ENCODE data around the gene AUTS2.

Gene AUTS2

DNA sequence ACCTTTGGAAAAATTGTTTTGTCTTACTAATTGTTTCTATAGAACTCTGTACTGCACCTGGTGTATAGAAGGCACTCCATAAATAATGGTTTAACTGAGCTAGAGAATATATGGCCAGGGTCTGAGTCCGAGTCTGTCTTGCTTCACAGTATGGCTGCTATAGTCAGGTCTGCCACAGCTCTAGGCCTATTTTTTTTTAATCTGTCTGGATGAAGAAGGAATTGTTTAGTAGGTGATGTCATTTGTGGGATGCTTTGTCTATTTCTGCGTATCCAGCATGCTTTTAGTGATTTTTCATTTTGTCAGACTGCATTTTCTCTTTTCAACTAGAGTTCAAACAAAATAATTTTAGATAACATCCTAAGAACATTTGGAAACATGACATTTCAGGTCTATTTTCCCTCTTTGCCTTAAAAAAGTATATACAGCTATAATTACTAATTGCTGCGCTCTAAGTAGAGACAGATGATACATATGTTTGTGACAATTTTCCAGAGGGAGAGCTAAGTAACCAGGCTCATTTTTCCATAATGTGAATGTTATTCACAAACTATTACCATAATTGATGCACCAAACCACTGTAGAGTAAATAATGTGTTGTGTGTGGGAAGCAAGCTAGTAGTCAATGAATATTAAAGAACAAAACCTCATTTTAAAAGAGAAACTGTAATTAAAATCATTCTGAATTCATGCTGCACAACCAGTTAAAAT lies 361.7 kb downstream of the AUTS2 start:
- DNase-seq: no peak

DNA sequence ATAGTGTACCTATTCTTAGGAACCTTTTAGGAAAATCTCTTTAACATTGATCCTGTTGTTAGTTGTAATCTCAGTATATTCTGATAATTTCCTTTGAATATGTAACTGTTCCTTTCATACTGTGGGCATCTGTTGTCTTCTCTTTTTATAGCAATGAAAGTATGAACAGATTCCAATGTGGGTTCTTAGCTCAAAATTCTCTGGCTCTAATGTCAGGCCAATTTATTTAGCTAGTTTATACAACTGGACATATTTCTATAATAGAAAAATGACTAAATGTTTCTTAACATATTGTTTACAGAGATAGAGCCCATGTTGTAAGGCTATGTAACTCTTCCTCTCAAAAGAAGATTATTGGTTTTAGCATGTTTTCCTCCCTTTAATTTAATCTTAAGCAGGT lies 363.2 kb downstream of the AUTS2 start:
- DNase-seq: no peak

DNA sequence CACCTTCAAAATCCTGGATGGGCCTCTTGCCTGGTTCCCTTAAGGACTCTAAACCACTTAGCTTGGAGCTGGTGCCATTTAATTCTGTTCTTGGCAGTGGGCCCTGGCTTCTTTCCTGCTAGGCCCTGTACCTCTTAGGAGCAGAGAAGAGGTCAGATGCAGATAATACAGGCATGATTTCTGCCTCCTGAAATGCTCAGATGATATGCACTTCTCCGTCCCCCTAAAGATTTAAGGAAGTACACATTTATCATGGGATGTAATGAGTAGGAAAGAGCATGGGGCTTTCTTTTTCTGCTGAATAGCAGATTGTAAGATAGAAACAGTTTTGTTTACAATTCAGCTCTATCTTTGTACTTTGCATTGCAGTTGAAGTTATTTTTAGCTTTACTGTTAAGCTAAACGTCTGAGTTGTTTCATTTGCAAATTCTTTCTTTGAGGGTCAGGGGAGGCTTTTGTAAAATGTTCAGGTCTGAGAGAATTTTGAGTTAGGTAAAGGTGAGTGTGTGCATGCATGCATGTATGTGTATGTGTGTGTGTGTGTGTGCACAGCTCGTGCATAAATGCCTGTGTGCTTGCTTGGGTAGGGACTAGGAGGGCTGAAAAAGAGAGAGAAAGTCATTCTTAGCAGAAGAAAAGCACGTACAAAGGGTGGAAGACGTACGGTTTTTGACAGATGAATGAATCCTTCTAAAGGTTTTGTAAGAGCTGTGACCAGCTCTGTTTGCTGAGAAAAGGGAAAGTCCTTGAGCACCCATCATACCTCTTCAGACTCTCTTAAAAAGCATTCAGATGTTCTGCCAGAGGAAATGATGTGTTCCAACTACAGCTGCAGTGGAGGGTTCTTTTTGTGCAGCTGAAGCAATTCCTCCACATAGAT lies 364.2 kb downstream of the AUTS2 start:
- no peak for DNase-seq

DNA sequence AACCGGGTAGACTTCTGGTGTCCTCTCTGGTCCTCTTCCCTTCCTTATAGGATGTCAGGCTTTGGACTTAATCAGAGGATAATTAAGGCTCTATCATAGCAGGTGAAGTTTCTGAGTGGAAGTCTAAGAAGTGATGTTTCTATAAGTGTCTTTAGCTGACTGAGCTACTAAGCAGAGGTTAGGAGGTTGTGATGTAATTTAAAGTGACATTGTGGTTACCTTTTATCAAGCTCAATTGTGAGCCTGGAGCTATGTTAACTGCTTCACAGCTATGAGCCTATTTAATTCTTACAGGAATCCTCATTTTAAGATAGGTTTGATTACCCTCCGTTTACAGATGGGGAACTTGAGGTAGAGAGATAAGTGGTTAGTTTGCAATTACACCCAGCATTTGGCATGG lies 365.1 kb downstream of the AUTS2 start:
- no peak for DNase-seq

DNA sequence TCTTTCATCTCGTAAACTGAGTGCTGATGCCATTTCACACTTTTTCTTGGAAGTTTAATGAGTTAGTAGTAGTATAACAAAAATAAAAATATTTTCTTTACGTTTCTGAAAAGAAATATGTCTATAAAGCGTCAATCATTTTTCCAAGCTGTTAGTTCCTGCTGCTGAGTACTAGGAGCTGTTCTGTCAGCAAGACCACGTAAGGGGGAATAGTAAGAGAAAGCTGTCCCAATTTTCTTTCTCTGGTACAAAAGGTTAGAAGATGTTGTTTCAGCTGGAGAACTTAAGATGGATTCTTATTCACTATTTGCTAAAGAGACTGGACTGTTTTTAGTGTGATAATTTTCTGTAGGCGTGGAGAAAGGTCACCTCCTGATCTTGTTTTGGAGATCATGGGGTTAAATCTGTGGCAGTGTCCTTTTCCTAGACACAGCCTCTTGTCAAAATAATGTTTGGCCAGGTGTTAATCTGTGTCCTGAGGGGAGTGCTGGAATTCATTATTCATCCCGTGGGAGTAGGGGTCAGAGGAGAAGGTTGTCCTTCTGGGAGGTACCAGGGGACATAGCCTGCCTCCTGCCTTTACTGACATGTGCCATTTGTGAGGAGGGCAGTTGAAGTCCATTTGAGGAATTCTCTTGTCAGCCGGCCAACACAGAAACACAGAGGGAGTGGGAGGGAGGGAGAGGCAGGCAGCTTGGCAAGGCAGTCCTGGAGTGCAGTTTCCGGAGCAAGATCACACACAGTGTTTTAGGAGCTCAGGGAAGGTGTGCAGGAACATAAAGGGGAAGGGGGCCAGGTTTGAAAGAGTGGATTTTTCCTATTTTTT lies 368.7 kb downstream of the AUTS2 start:
- no peak for DNase-seq

DNA sequence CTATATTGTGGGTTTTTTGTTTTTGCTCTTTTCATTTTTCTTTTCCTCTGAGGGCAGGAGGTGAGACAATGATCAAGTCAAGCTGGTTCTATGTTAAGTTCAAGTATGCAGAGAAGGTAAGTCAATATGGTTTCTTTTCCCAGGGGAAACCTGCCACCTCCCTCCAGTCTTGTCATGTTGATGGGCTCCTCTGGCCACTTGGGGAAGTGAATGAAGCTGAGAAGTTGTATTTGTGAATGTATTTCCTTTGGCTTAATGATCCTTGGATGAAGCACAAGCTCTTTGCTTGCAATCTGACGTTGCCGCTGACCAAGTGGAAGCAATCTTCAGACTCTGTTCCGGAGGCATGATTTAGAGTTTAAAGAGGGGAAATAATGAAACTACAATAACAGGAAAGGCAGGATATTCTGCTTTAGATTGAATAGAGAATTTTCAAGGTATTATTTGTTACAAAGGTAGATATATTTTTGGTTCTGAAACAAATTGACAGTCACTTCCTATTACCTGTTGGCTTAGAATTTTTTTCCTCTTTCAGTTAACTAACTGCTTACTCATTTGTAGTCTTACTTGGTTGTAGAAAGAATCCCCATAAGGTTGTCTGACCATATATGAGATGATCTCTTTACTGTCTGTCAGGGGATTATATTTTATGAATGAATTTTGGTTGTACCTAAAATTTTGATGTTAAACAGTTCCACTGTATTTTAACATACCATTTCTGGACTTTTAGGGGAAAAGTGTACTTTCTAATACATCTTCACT lies 369.6 kb downstream of the AUTS2 start:
- no peak for DNase-seq

DNA sequence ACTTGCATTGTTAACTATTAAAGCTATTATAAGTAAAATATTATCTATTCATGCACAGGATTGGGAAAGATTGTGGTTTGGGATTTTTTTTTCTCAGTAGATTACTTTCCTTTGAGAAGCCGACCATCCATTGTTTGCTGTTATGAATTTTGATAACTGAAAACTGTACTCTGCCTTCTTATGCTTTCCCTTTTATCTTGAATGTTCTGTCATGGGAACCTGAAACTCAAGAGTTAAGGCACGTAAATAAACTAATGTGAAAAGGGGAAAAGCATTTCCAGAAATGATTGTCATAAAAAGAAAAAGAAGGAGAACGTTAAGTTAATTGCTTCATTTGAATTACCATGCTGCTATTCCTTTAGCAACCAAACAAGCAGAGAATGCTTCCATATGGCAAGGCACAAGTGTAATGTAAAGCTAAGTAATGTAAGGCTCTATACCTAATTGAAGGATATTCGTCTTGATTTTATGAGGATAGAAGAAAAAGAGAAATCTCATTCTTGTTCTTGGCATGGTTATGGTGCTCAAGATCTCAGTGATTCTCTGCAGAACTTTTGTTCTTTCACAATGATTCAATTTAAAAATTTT lies 370.8 kb downstream of the AUTS2 start:
- no peak for DNase-seq

DNA sequence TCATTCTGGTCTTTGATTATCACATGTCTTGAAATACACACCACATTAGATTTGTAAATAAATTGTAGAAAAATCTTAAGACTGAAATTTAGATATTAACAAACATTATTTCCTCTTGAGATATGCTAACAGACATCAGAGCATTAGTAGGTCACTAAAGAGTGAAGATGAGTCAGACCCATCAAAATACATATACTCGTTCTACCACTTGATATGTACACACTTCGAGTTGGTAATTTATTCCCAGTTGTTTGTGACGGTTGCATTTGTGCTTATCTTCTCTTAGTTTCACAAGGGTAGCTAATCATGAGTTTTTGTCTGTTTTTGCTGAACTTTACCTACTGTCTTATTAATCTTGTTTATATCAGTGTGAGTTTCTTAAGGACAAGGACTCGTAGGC lies 383.4 kb downstream of the AUTS2 start:
- DNase-seq: no peak

DNA sequence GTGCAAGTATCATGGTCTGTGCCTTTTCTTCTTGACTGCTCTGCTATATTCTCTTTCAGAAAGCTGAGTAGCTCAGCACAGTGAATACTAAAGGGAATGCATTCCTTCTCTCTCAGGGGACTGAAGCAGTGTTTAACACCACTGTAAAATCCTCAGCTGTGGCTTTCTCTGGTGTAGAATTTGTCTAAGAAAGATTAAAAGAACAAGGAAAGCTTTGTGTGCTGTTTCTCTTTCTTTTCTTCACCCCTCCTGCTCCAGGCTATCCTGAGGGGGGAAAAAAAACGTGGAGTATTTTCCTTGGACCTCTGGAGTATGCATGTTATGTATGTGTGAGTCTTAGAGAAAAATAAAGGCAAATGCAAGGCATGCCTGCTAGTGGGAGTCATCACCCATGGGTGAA lies 383.9 kb downstream of the AUTS2 start:
- no peak for DNase-seq

DNA sequence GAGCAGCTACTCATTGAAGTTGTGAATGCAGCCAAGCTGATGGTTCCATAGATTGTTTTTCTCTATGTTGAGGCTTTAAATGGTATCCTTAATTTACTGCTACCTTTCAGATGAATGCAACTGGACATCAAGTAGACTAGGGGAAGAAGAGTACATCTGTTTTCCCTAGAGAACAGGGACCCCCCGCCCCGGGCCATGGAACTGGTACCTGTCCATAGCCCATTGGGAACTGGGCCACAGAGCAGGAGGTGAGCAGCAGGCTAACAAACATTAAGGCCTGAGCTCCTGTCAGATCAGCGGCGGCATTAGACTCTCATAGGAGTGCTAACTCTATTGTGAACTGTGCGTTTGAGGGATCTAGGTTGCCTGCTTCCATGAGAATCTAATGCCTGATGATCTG lies 391.3 kb downstream of the AUTS2 start:
- no peak for DNase-seq

DNA sequence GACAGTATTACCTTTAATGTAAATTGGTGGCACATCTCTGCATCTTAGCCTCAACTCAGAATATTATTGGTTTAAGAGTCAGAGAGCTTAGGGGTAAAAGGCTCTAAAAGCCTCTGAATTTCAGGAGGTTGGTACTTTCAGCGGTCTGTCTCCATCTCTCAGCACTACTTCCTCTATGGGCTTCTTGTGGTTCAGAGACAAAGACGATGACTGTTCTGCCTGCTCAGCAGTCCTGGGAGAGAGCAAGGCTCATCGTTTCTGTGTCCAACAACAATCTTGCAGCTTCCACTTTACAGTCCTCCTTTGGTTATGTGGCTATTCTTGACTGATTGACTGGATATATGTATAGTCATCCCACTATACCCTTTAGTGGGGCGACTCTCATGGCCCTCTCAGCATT lies 394.7 kb downstream of the AUTS2 start:
- no peak for DNase-seq

DNA sequence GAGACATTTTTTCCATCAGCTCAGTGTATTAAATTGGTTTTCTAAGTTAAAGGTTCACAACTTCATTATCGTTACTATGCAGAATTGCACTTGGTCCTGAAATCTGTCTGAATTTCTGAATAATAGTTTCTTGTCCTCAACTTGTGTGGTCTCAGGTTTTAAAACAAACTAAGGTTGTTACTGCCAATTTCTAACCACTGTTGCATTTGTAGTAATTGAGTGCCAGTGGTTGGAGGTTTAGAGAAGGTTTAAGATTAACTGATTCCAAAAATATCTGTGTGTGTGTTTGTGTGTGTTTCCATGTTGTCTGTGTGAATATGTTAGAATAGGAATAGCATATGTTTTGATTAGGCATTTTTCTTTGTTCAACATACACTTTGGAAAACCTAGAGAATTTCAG lies 395.9 kb downstream of the AUTS2 start:
- DNase-seq: no peak

DNA sequence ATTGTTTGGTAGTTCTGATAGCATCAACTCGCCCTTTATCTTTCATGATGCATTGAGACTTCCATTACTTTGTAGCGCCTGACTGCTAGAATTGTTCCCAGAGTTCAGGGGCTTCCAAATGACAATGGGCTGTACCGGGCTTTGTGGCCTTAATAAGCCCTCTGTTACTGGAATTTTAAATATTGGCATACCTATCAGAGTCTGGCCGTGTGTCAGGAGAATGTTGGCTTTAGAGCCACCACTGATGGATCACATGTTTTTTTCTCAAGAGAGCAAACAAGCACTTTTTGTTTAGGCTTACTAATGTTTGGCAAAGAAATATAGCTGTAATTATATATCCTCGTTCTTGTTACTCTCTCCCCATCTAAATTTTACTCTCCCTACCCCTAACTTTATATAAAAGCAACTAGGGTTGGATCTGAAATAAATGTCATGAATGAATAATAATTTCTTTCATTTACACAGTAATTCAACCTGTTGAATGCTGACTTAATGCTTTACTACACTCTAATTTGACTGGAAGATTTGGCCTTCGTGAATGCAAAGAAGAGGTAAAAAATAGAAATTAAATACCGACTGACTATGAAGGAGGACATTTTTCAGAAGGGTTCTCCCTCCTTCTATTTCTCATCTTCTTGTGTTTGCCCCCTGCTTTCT lies 396.7 kb downstream of the AUTS2 start:
- DNase-seq: no peak

DNA sequence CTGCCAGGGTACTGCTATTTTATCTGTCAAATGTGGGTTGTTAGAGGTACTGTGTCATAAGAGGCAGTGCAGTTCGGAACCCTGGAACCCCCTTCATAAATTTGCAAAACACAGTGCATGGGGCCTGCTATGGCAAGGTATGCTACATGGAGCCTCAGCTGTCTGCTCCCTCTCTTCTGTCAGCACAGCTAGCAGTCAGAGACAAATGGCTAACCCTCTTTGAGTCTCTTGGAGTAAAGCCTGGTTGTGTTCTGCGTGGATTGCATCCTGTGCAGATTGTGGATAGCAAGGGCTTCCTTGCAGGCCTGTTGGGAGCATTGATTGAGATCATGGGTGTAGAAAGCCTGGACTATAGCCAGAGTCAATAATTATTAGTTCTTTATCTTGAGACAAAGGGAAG lies 397.8 kb downstream of the AUTS2 start:
- DNase-seq: no peak

DNA sequence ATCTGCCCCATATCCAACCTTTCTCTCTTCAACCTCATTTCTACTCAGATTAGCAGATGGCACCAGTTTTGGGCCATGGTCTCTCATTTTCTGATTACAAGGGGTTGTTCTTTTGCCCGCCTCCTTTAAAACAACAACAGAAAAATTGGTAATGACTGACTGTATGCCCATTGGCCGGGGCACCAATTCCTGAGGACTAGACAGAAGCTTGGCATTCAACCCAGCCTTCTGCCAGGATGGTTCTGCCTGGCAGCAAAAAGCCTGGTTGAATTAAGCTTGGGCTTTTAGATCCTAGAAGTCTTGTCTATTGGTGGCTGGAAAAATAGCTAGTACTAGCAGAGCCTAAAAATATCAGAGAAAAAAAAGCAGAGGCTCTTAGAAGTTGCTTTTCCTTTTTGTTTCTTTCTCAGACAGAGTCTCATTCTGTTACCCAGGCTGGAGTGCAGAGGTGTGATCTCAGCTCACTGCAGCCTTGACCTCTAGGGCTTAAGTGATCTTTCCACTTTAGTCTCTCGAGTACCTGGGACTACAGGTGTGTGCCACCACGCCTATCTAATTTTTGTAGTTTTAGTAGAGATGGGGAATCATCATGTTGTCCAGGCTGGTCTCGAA lies 402.6 kb downstream of the AUTS2 start:
- no peak for DNase-seq

DNA sequence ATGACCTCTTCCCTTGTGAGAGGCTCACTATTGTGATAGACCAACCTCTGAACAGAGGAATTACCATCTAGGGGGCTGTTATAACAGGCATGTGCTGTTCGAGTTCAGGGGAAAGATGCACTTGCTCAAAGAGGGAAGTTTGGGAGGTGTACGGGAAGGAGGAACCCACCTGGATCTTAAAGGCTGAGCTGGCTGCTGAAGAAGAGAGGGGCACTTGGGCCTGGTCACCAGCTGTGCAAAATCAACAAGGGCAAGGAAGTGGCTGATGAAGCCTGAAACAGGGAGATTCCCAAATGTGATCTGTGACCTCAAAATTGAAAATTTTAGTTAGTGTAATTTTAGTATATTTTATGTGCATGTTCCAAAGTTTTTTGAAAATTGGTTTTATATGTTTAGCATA lies 407.2 kb downstream of the AUTS2 start:
- no peak for DNase-seq

DNA sequence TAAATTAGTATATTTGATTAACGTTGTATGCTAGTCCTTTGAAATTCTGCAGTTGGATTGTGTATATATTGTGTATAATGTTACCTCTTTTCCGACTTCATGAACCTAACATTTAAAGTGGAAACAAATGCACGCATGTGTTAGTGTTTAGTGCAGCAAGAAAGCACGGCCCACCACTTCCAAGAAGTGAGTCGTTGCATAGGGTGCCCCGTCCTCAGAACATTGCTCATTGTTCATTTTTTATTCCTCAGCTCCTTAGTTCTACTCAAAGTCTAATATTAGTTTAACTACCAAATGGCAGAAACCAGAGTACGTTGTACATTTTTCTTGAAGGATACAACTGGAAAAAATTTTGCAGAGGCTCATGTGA lies 407.6 kb downstream of the AUTS2 start:
- no peak for DNase-seq

DNA sequence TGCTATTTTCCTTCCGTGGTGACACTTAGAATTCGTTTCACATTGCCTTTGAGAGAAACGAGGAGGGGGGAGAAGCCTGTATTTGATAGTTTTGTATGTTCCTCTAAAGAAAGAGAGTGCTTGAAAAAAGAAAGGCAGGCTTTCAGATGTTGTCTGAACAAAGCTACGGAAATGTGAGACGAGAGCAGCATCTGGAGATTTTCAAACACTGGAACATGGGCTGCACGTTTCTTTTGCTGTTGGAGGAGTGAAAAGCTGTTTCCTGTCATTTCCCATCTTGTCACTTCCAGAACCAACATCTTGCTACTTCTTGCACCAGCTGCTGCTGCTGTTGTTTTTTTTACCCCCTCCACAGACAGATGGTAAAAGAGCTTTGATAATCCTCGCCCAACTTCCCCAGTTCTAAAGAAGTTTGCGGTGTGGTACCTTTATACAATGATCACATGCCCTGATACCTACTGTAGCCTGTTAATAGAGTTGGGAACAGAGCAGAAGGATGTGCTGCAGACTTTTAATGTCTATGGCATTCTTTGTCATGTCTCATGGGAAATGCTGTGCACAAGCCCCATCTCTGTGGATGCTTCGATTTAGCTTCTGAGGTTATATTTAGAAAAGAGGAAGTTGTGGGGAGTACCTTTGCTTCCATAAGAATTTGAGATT lies 408.1 kb downstream of the AUTS2 start:
- no peak for DNase-seq

DNA sequence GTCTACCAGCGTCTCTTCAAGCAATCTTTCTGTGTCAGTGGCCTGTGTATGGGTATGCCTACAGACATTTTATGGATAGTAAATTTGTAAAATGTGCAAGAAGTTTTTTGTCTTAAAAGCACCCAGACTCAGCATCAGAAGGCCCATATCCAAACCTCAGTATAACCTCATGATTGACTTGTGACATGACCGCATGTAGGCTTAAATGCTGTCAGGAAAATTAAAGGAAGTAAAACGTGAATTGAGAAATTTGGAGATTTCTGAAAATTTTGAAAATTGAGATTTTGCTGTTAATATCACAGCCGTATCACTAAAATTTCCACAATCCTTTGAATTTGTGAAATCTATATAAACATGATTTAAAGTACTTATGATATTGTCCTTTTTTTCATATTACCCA lies 410.2 kb downstream of the AUTS2 start:
- DNase-seq: no peak

DNA sequence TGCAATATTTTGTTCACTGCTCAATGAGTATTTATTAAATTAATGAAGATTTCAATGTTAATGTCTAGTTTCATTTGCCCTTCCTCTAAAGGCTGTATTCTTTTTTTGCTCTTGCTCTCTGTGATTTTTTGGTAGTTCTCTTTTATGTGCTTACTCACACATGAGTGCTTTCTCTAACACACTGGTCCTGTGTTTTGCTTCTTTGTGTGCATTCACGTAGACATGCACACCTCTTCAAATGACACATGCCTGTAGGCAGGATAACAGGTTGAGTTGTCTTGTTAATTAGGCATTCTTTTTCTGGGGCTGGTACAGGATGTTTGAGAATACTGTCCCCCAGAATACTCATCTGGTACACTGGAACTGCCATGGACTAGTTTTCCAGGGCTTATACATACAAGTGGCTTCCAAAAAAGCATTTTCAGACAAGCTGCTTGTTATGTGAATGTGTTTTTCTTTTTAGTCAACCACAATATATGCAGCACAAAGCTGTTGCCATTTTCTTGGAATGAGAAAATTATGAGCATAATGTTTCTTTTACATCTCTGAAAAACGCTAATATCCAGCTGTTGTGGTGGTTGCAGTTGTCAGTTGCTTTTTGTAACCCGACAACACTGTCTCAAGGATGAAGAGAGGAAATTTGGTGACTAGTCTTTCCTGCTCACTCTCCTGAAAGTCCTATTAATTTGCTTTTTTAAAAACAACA lies 416.4 kb downstream of the AUTS2 start:
- no peak for DNase-seq

Measured in NK-92 treated with Interleukin-12 subunit alpha and Interleukin-12 subunit beta, amount 100 ng/mL, for 24 hours (cell line).